ENCODE data around the gene IRS1. TPM values are rescaled to one million over a fixed set of nuclear protein-coding genes. Genes with fewer than 3 reads are reported as not detected.

IRS1 gene
- total RNA-seq, 1 donor from 2014 or later: under 0.01 TPM

DNA sequence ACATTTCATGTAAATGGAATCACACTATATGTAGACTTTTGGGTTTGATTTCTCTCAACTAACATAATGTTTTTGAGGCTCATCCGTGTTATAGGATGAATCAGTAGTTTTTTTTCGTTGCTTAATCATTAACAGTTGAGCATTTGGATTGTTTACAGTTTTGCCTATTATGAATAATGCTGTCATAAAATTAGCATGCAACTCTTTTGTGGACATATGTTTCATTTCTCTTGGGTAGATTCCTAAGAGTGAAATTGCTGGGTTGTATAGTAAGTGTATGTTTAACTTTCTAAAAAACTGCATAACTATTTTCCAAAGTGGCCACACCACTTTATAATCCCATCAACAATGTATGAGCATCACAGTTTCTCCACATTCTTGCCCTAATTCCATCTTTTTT, 28.6 kb upstream of the IRS1 start:
- no peak for DNase-seq (ENCODE audit: low read depth in 2 of 2)

DNA sequence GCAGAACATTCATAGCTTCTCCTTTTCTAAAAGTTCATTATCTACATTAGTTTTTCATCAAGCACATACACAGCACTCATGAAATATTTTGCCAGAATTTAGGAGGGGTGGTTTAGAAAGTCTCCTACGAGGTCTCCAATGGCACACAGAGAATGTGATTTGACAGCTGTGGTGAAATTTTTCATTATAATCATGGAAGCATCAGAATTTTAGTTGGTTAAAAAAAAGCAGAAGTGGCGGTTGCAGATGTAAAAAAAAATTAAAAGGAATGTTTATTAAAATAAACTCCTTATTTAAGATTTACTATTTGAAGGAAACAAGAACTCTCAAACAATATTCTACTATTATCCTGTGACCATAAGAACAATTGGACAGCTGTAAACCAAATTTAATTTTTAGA, 25.4 kb upstream of the IRS1 start:
- no peak for DNase-seq (ENCODE audit: low read depth in 2 of 2)

DNA sequence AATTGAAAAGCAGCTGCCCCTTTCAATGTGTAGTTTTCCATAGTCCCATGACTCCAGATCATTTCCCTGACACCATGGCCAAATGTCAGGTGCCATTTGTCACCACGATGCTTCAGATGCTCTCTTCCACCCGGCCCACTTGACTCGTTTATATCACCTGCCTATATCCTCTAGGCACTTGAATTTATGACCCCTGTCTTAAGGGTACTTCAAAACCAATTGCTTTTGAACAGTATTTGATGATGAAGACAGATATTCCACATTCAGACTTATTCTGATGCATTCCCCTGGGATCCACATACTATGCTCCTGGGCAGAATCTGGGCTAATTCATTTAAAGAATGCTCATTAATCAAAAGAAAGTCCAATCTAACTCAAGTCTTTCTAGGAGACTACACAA, 19.3 kb upstream of the IRS1 start:
- no peak for DNase-seq (ENCODE audit: low read depth in 2 of 2)

DNA sequence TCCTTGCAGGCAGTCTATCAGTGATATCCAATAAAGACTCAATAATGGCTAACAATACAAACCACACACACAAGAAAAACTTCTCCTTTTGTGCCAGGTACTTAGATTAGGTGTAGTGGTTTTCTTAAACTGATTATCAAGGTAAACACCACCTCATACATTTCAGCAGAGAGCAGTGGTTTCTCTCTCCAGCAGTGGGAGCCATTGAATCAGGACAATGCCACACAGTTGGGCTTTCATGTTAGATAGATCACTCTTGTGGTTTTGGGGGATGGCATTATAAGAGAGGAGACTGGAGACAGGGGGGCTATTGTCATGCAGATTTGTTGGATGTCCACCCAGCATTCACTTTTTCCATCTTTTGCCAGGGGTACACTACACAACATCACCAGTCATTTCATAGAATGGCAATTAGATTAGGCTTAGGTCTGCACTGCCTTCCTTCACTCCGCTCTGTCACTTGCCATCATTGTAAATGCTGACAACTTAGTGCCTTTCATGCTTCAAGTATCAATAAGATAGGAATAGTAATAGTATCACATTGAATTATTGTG, 13.6 kb upstream of the IRS1 start:
- no peak for DNase-seq (ENCODE audit: low read depth in 2 of 2)

DNA sequence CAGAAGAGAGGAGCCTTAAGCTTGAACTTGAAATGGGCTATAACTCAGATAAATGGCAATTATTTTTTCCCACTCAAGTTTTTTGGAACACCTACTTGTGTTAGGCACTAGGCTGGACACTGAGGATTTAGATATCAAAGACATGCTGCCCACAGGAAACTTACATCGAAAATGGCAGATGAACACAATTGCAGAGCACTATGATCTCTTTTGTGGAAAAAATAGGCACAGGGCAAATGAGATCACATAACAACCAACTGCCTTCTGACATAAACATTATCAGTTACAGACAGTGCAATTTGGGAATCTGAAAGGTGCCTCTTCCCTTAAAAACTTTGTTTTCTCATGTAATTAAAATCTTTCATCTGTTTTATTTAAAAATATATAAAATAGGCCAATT, 3.8 kb upstream of the IRS1 start:
- no peak for DNase-seq (ENCODE audit: low read depth in 2 of 2)

DNA sequence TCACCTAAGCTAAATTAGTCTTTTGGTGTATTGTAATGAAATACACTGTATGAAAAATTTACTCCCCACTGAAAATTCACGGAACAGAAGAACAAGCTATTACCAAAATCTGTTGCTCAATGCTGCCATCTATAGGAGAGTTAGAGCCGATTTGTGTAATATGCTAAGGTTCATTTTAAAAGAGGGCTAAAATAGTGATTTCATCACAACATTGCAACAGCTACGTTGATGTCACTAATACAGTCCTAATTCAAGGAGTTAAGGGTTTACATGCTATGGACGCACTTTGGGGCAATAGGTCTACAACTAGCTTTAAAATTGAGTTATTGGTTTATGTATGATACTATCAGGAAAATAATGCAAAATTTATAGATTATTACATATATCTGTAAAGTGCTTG, 3.0 kb upstream of the IRS1 start:
- peak; percentile 80 to 84 for DNase-seq (ENCODE audit: low read depth in 2 of 2)

DNA sequence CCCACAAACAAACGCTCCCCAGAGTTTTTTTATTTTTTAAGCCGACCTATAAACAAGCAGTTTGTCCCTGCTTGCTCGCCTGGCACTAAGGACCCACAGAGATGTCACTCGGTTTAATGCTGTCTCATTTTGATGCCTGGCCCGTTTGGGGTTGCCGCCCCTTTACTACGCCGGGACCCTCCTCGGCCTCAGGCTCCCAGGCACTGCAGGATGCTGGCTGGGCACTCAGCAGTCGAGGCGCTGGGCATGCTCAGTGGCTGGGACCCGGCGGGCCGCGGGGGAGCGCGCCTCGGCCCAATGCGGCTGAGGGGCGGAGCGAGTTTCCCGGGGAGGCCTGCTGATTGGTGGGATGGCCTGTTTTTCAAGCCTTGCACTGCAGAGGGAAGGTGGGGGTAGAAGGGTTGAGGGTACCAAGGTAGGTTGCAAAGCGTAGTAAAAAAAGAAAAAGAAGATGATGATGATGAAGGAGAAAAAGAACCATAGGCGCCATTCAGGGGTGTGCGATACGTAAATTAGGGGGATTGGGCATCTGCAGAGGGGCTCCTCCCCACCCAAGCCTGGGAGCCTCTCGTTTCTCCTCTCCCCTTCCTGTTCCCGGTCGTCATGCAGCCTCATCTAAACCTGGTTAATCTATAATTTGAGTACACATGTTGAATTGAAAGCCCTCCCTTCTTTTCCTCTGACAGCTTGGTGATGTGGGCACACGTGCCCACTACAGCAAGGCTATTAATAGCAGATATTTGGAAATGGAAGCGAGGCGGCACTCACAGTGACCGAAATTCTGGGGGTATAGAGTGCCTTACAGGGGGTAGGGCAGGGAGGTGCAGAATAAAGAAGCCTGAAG, 1.5 kb upstream of the IRS1 start:
- peak; percentile 57 to 67 for DNase-seq (ENCODE audit: low read depth in 2 of 2)

DNA sequence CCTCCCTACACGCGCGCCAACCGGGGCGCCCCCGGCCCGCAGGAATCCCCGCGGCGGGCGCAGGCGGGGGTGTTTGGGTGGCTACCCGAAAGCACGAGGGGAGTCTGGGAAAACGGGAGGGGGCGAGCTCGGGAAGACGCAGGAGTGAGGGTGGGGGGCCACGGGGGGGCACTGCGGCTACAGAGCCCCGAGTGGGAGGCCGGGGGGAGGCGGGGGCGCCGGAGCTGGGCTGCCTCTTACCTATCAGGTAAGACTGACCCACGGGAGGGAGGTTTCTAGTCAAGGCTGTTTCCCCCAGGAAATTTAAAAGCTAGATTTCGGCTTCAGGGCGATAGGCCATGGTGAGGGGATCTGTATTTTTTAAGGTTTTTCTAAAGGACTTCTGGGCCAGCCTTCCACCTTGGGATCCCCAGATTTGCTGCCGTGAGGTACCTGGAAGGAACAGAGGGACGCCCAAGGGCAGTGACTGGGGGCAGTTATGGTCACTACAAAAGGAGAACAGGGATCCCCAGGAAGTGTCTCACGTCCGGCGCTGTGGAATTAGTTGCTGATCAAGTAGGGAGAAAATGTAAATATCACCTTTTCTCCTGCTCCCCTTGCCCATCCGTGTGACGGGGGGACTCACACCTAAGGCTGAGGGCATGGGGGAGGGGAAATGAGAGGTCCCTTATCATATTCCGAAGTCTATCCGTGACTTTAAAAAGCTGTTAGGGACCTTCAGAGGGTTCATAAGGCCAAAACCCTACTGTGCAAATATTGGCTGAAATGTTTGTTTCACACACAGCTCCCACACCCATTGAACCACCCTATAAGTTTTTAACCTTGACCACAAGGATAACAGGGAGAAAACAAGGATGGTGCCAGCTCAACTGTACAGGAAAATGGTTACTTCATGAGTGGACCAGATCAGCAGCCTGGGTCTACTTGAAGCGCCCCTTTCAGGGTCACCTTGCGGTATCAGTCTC, 638 bp upstream of the IRS1 start:
- DNase-seq (ENCODE audit: low read depth in 2 of 2): peak in 1 of 2 donors; percentile 20

DNA sequence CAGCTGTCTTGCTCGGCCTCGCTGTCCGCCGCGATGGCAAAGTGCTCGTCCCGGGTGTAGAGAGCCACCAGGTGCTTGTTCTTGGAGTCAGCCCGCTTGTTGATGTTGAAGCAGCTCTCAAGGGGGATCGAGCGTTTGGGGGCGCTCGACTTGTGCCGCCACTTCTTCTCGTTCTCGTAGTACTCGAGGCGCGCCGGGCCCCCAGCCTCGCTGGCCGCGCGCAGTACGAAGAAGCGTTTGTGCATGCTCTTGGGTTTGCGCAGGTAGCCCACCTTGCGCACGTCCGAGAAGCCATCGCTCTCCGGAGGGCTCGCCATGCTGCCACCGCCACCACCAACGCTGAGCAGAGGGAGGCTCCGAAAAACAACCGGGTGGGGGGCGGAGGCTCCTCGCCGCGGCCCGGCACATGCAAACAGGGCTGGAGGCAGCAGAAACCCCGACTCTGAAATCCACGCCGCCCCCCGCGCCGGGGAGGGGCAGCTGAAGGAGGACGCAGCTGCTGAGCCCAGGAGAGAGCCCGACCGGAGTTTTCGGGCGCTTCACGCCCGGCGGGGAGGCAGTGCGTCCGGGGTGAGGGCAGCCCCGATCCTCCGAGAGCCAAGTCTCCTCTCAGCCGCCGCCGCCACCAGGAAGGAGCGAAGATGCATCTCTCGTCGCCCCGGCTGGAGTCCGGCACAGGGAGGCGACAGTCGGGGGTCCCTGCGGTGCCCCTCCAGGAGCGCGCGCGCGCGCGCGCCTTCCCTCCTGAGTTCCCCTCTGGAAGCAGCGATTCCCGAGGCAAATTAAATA, 1.0 kb downstream of the IRS1 start:
- peak in 1 of 2 donors; percentile 27 for DNase-seq (ENCODE audit: low read depth in 2 of 2)

DNA sequence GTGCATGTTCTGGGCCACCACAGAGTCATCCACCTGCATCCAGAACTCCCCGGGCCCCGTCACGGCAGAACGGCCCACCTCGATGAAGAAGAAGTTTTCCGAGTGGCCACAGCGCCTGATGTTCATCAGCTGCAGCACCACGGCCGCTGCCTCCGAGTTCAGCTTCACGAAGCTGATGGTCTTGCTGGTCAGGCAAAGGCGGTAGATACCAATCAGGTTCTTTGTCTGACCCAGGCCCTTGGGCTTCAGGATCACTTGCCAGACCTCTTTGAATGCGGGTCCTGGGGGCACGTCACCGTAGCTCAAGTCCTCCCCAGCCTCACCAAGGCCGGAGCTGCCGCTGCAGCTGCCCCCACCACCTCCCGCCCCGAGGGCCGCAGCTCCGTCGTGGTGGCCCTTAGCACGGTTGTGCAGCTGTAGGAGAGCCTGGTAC, 1.6 kb downstream of the IRS1 start:
- no peak for DNase-seq (ENCODE audit: low read depth in 2 of 2)

DNA sequence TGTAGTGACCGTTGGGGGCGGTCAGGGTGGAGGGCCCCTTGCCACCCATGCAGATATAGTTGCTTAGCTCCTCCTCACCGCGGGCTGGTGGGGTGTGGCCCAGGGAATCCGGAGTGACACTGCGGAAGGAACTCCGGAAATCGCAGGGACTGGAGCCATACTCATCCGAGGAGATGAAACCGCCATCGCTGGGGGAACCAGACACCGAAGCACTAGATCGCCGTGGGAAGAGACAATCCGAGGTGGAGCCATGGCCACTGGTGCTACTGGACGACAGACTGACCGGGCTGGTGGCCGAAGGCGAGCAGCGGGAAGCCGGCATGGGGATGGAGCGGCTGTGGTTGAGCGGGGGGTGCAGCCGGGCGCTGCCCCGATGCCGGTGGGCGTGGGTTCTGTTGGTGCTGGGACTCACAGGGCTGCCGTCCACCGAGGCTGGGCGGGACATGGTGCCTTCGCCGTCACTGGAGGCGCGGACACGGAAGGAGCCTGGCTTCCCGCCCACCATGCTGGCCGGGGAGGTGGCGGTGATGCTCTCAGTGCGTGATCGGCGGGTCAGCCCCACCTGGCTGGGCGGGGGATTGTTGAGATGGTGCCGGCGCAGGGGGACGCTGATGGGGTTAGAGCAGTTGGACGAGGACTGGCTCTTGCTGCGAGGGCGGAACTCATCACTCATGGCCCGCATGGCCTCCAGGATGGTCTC, 2.2 kb downstream of the IRS1 start:
- no peak for DNase-seq (ENCODE audit: low read depth in 2 of 2)

DNA sequence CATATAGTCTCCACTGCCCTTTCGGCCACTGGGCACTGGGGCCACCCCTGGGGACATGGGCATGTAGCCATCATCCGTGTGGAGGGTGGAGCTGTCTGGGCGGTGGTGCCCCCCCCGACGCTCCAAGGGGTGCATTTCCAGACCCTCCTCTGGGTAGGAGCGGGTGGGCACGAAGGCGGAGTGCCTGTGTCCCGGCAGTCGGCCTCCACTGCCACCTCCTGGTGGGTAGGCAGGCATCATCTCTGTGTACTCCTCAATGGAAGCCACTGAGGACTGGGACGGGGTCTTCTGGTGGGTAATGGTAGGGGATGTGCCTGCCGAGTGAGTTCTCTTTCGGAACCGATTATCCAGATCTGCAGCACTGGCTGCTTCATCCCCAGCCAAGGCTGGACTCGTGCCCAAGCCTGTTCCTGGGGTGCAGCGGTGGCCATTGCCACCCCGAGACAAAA, 2.8 kb downstream of the IRS1 start:
- DNase-seq (ENCODE audit: low read depth in 2 of 2): no peak

DNA sequence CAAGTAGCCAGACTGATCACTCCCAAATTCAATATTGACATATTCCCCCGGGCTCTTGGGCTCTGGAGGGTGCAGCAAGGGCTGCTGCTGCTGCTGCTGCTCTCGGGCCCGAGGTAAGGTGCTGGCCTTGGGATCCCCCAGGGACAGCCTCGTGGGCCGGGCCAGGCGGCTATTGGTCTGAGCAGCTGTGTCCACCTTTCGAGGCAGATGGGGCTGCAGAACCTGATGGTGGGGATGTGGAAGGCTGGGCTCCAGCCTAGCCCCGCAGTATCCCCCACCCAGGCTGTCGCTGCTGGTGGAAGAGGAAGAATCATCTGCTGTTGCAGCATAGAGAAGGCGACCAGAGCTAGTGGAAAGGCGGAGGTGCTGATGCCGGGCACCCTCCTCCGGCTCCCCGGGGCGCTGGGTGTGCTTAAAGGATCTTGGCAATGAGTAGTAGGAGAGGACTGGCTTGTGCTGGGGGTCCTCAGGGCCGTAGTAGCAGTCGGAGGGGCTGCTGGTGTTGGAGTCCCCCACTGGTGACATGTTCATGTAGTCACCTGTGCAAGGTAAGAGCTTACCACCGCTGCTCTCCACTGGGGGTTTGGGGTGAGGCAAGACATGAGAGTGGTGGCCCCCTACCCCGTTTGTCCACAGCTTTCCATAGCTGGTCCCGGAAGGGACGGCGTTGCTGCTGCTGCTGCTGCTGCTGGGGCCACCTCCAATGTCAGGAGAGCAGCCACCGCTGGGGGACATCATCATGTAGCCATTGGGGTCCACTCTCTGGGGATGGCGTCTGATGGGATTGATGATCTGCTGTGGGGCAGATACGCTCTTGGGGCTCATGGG, 3.4 kb downstream of the IRS1 start:
- DNase-seq (ENCODE audit: low read depth in 2 of 2): no peak

DNA sequence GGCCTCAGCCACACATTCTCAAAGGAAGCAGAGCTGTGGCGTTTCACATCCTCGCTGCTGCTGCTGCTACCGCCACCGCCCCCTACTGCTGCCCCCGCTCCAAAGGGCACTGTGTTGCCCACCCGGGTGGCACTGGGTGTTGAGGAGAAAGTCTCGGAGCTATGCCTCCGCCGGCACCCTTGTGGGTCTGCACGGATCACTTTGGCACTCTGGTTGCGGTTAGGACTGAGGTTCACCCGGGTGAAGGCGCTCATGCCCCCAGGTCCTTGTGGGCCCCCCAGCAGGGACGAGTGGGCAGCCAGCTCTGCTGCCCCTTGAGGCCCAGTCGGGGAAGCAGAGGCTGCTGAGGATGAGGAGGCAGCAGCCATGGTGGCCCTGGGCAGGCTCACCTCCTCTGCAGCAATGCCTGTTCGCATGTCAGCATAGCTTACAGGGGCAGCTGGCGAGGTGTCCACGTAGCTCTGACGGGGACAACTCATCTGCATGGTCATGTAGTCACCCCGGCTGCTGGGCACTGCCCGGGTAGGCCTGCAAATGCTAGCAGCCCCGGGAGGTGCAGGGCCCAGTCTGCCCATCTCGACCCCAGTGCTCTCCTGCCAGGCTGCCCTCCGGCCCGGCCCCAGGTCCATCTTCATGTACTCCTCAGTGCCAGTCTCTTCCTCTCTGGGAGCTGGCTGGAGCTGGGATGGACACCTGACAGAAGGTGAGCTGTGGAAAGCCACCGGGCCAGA, 4.2 kb downstream of the IRS1 start:
- DNase-seq (ENCODE audit: low read depth in 2 of 2): no peak

DNA sequence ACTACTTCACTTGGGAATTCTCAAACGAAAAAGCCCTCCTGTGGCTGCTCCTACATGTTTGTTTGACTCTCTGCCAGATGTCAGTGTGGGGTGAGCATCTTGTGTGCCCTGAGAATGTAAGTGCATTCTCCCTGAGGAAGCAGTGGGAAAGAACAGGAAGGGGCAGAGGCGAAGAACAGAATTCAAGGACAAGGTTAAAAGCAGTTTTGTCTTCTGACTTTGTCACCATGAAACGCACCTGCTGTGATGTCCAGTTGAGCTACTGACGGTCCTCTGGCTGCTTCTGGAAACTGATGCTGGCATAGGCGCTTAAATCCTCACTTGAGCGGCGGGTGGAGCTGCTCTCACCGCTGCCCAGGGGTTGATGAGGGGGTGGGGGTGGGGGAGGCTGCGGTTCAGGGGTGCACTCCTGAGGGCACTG, 4.9 kb downstream of the IRS1 start:
- peak in 1 of 2 donors; percentile 21 for DNase-seq (ENCODE audit: low read depth in 2 of 2)

DNA sequence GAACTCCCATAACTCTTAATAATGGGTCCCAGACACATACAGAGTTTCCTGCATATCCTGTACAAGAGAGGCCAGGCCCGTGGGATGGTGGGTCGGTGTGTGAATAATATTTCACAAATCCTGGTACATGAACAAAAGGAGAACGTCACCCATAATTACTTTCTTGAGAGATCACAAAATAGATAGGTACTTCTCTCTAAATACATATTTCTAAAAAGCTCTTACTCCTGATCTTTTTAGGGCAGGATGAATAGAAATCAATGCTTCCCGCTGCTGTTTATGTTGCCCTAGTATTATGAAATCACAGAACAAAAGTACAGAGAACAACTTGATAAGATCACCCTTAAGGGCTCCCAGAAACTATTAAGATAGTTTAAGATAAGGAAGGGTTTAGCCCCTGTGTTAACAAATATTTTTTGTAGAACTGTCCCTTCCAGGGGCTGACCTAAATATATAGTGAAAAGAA, 5.4 kb downstream of the IRS1 start:
- DNase-seq (ENCODE audit: low read depth in 2 of 2): no peak

DNA sequence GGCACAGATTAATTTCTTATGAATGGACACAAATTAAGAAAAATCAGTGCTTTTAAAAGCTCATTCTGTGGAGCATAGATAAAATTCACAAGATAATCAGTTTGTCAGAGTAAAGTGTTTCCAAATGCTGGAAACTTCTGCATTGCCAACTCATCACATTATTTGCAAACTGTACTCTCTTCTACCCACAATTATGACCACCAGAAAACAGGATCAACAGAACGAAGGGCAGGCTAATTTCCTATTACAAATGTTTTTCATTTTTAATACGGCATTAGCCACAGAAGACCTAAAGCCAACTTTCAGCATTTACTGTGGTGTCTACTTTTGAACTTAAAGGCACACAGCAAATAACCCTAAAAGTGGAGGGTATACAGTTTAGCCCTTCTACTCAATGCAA, 6.0 kb downstream of the IRS1 start:
- DNase-seq (ENCODE audit: low read depth in 2 of 2): no peak

DNA sequence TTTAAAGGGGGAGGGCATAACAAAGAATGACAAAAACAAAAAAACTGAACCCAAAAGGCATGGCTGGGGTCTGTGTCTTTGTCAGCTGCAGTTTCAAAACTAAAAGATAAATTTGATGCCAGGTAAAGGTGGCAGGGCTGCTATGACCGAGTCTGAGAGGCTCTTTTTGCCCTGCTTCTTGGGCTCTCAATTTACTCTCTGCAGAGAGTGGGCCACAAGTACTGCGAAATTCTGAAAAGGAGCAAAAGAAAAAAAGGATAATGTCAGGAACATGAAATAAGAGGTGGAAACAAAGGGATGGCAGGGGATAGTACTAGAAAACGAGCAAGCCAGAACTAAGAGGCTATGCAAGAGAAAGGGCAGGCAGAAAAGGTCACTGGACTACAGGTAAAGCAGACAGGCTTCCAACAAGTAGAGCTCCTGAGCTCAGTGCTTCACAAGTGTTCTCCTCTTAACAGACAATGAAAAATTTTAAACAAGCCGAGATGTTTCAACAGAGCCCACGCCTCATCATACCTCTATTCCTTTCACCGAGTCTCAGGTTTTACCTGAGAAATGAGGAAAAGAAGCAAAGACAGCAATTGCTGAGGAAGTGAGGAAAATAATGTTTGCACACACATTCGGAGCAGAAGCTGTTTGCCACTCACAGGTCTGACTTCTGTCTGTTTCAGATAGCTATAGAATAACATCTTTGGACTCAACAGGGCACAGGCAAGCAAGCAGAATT, 7.3 kb downstream of the IRS1 start:
- no peak for DNase-seq (ENCODE audit: low read depth in 2 of 2)
